ENCODE results near the gene PHLDA1. TPM values are rescaled to one million over a fixed set of nuclear protein-coding genes. Genes with fewer than 3 reads are reported as not detected.
A peak's percentile ranks its signal among the peaks of the same experiment; 100 is the strongest.

PHLDA1 gene
- polyA plus RNA-seq, 1 of the 3 experiments (the other 2 are of a cell fraction), result 26.2 TPM

DNA sequence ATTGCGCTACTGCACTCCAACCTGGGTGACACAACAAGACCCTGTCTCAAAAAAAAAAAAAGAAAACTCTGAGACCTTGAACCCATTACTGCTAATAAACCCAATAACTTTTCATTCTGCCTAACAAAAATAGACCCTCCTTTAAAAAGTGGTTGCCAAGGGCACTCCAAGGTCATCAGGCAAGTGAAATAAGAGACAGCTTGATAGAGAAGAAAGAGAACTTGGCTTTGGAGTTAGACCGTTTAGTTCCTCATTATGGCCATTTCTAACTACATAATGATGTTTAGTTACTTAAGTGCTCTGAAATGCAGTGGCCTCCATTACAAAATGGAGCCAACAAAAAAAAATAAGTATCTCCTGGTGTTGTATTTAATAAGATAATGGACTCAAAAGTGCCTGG, 55.9 kb downstream of the PHLDA1 start:
- no peaks in the 10 kb centered on the region for H3K9me2 ChIP-seq
- DNase-seq, result no peak
- no peaks in the 10 kb centered on the region for H3K27me3 ChIP-seq (ENCODE audit: insufficient read depth)
- H3K27ac ChIP-seq (ENCODE audit: low read depth in 2 of 2, low read length in 1 of 2), result peak overlapping the region in 1 of 2 experiments; percentile 99; a peak in 1 of 4 replicates
- peaks cover 0 to 30% of the 10 kb centered on the region in 2 experiments for H3K4me1 ChIP-seq (ENCODE audit: control insufficient read depth in 1 of 2, insufficient read depth in 2 of 2, low read depth in 1 of 2, low read length in 1 of 2)
- H3K4me2 ChIP-seq, result no peak overlapping the region
- no peak overlapping the region for H3K4me3 ChIP-seq (ENCODE audit: low read depth in 2 of 2, low read length in 1 of 2)
- 96% methylated on average over 2 of the region's 2 CpGs for WGBS (ENCODE audit: low lambda C conversion rate)
- H3K79me2 ChIP-seq (ENCODE audit: insufficient read depth), result no peaks in the 10 kb centered on the region
- H3K9me3 ChIP-seq, result no peaks in the 10 kb centered on the region
- no peaks in the 10 kb centered on the region for H3K36me3 ChIP-seq (replicated peaks in 1 of 2; ENCODE audit: control insufficient read depth in 1 of 2, insufficient read depth in 2 of 2, low read length in 1 of 2)
- no peak overlapping the region for H2AFZ ChIP-seq (ENCODE audit: low read depth)
- no peak overlapping the region for H3K9ac ChIP-seq
- H4K20me1 ChIP-seq (ENCODE audit: insufficient read depth), result no peaks in the 10 kb centered on the region
- peaks cover 24% of the 10 kb centered on the region for H3F3A ChIP-seq (replicated peaks; ENCODE audit: insufficient read depth)
- ChIA-PET CTCF (interaction anchor here (1.3 kb wide), 1 partner anchor 12 kb away, joined by 4 read pairs; no protein-coding TSS in a partner anchor), POLR2A (no interaction called here)
- TF ChIP-seq JUND (IDR thresholded peaks at IDR 0.05) (no peak), RAD21 (IDR thresholded peaks at IDR 0.05; ENCODE audit: low read length) (no peak), ELF1 (IDR thresholded peaks at IDR 0.05) (no peak), POLR2AphosphoS5 (IDR thresholded peaks at IDR 0.05; ENCODE audit: low read depth, low read length) (no peak), YY1 (IDR thresholded peaks at IDR 0.05; ENCODE audit: low read depth) (no peak), RFX5 (IDR thresholded peaks at IDR 0.05; ENCODE audit: low read length) (no peak), RCOR1 (IDR thresholded peaks at IDR 0.05; ENCODE audit: low read length) (no peak)

Other genes with a start within 250 kb of the PHLDA1 start
- gene NAP1L1, start 52.9 kb upstream of the PHLDA1 start, polyA plus RNA-seq (2012; rRNA removed), result 193 and 197 TPM in 2 replicates

Data from SK-N-SH (cell line).